HG03159 (cell line): Measurements from ENCODE around the gene GLO1.
"Not testable (repeated sequence)": the region's sequence is repeated elsewhere in the genome, so short reads cannot be mapped to it uniquely, and the experiment has no call there.

Experiments used
- ATAC-seq: cut with Tn5 transposase; IDR thresholded peaks from one replicate; pipeline ENCODE4 v1.9.1; 2021; ENCODE audit warnings: mild to moderate bottlenecking, moderate library complexity; ENCODE audit not compliant: unreplicated experiment

Gene GLO1

GRCh38 chr6:38708496-38708895 is 5.6 kb upstream of the GLO1 start:
- ATAC-seq = no peak

- ATAC-seq = no peak
Measured at GRCh38 chr6:38705924-38706323, 3.0 kb upstream of the GLO1 start.

GRCh38 chr6:38703949-38704590 is 1.1 kb upstream of the GLO1 start:
- ATAC-seq = no peak

GRCh38 chr6:38701551-38701950 is 1.4 kb downstream of the GLO1 start:
- no peak for ATAC-seq

- ATAC-seq = not testable (repeated sequence)
Measured at GRCh38 chr6:38699702-38700101, 3.2 kb downstream of the GLO1 start.

- ATAC-seq = no peak
Measured at GRCh38 chr6:38697846-38698245, 5.1 kb downstream of the GLO1 start.

GRCh38 chr6:38696345-38696744 is 6.6 kb downstream of the GLO1 start:
- ATAC-seq = no peak

GRCh38 chr6:38695933-38696332 is 7.0 kb downstream of the GLO1 start:
- no peak for ATAC-seq

GRCh38 chr6:38695227-38695900 is 7.6 kb downstream of the GLO1 start:
- ATAC-seq = no peak

GRCh38 chr6:38688579-38689087 is 14.3 kb downstream of the GLO1 start:
- ATAC-seq = no peak

- ATAC-seq = no peak
Measured at GRCh38 chr6:38687549-38687948, 15.4 kb downstream of the GLO1 start.

GRCh38 chr6:38687043-38687353 is 15.9 kb downstream of the GLO1 start:
- ATAC-seq = no peak

GRCh38 chr6:38686270-38687042 is 16.5 kb downstream of the GLO1 start:
- ATAC-seq = no peak

- ATAC-seq = no peak
Measured at GRCh38 chr6:38684904-38685303, 18.0 kb downstream of the GLO1 start.

GRCh38 chr6:38684237-38684636 is 18.7 kb downstream of the GLO1 start:
- no peak for ATAC-seq

GRCh38 chr6:38681850-38682249 is 21.1 kb downstream of the GLO1 start:
- no peak for ATAC-seq

- no peak for ATAC-seq
Measured at GRCh38 chr6:38679668-38680067, 23.3 kb downstream of the GLO1 start.

- ATAC-seq = no peak
Measured at GRCh38 chr6:38678178-38678760, 24.7 kb downstream of the GLO1 start.

- ATAC-seq = no peak
Measured at GRCh38 chr6:38676974-38677544, 25.9 kb downstream of the GLO1 start.

GRCh38 chr6:38676236-38676973 is 26.5 kb downstream of the GLO1 start:
- ATAC-seq = no peak
